HG03571 (cell line): ENCODE measurements around the gene IP6K2.

Experiments
- ATAC-seq: cut with Tn5 transposase; IDR thresholded peaks from one replicate; pipeline ENCODE4 v1.9.1; 2021; ENCODE audit not compliant: unreplicated experiment

Gene IP6K2

GRCh38 chr3:48674505-48674904 lies 42.5 kb downstream of the IP6K2 start:
- no peak for ATAC-seq

GRCh38 chr3:48672522-48672921 lies 44.5 kb downstream of the IP6K2 start:
- ATAC-seq, result no peak

GRCh38 chr3:48664929-48665328 lies 52.1 kb downstream of the IP6K2 start:
- ATAC-seq, result no peak

GRCh38 chr3:48664313-48664644 lies 52.7 kb downstream of the IP6K2 start:
- ATAC-seq, result no peak

- peak; percentile 70 for ATAC-seq
Observed at GRCh38 chr3:48663489-48664312, 53.3 kb downstream of the IP6K2 start.

- ATAC-seq, result no peak
Observed at GRCh38 chr3:48662753-48663488, 54.1 kb downstream of the IP6K2 start, which contains the start of gene CELSR3. CELSR3 (minus strand) TSS chr3:48662886; CDS start chr3:48662634, 252 bp downstream.

GRCh38 chr3:48662145-48662752 lies 54.8 kb downstream of the IP6K2 start:
- no peak for ATAC-seq

- ATAC-seq, result no peak
Observed at GRCh38 chr3:48661501-48662144, 55.4 kb downstream of the IP6K2 start.

- no peak for ATAC-seq
Observed at GRCh38 chr3:48660800-48661400, 56.1 kb downstream of the IP6K2 start.

GRCh38 chr3:48656841-48657281 lies 60.2 kb downstream of the IP6K2 start:
- ATAC-seq, result no peak

- ATAC-seq, result peak; percentile 49
Observed at GRCh38 chr3:48656061-48656840, 60.8 kb downstream of the IP6K2 start.

GRCh38 chr3:48655606-48656005 lies 61.4 kb downstream of the IP6K2 start:
- ATAC-seq, result no peak

GRCh38 chr3:48655063-48655462 lies 62.0 kb downstream of the IP6K2 start:
- no peak for ATAC-seq

GRCh38 chr3:48652923-48653715 lies 63.9 kb downstream of the IP6K2 start:
- ATAC-seq, result no peak

- ATAC-seq, result no peak
Observed at GRCh38 chr3:48651771-48652170, 65.2 kb downstream of the IP6K2 start.

- ATAC-seq, result no peak
Observed at GRCh38 chr3:48650723-48651122, 66.3 kb downstream of the IP6K2 start.

GRCh38 chr3:48648188-48648850 lies 68.7 kb downstream of the IP6K2 start:
- no peak for ATAC-seq

GRCh38 chr3:48647714-48648113 lies 69.3 kb downstream of the IP6K2 start:
- no peak for ATAC-seq
